GM18508 (cell line): ENCODE measurements around the gene DUSP6.
"Not testable (repeated sequence)": the region's sequence is repeated elsewhere in the genome, so short reads cannot be mapped to it uniquely, and the experiment has no call there.

Source experiments
- ATAC-seq: cut with Tn5 transposase; IDR thresholded peaks from one replicate; pipeline ENCODE4 v1.9.1; 2021; ENCODE audit warnings: moderate number of reproducible peaks; ENCODE audit not compliant: insufficient read depth, unreplicated experiment

Gene DUSP6

DNA sequence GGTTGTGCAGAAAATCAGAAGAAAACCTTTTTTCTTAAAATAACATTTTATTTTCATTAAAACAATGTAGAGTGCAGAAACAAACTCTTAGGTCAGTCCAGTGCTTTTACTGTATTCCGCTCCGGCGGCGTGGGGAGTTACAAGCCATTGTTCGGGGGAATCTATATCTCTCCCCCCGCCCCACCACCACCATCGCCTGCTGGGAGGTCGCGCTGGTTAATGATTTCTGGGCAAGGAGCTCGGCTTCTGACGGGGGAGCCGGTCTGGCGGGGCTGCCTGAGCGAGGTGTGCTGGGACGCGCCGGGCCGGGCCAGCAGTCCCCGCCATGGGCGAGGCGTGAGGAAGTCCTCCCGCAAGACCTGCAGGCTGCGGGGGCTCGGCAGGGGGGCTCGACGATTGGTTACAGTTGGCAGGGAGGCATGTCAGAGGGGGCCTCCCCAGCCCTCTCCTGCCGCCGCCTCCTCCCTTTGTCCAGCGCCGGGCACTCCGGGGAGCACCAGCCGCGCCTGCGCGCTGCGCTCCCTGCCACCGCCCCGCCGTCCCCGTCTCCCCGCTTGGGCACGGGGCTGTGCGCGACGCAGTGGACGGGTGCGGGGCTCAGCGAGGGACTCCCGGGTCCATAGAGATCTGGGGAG lies 1.0 kb upstream of the DUSP6 start:
- no peak for ATAC-seq

- ATAC-seq, result no peak
These were observed 134 bp downstream of the DUSP6 start for GRCh38 chr12:89352242-89352491.

GRCh38 chr12:89351489-89352241 lies 636 bp downstream of the DUSP6 start:
- no peak for ATAC-seq

GRCh38 chr12:89350630-89351488 lies 1.4 kb downstream of the DUSP6 start:
- no peak for ATAC-seq

DNA sequence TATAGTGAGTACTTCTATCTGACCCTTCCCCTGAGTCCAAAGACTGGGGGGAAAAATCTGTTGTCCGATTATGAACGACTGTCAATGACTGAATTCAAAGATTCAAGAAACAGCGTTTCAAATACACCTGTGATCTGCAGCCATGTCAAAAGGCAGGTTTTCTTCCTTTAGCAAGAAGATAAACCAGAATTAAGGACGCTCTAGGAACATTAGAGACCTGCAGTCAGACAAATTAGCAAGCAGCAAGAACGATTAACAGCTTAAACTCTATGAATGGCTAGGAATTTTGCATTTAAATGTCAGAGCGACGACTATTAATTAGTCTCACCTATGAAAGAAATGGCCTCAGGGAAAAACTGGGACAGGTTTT lies 2.1 kb downstream of the DUSP6 start:
- no peak for ATAC-seq

DNA sequence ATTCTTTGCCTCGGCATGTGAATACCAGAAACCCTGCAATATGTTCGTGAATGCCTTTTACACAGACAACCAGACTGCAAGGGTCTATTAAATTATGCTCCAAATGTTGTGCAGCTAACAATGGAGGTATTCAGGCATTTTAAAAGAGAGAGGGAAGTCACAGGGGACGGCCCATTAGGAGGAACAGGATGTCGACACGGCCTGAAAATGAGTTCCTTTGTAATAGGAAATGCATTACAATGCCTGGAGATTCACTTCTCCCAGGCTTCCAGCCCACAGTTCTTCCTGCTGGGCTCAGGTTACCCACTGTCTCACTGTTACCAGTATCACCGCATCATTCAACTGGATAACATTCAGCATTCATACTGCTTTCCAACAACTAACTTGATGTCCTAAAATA lies 2.5 kb downstream of the DUSP6 start:
- ATAC-seq, result no peak

GRCh38 chr12:89348894-89349699 lies 3.2 kb downstream of the DUSP6 start:
- ATAC-seq, result no peak

GRCh38 chr12:89347325-89347829 lies 4.9 kb downstream of the DUSP6 start:
- no peak for ATAC-seq

DNA sequence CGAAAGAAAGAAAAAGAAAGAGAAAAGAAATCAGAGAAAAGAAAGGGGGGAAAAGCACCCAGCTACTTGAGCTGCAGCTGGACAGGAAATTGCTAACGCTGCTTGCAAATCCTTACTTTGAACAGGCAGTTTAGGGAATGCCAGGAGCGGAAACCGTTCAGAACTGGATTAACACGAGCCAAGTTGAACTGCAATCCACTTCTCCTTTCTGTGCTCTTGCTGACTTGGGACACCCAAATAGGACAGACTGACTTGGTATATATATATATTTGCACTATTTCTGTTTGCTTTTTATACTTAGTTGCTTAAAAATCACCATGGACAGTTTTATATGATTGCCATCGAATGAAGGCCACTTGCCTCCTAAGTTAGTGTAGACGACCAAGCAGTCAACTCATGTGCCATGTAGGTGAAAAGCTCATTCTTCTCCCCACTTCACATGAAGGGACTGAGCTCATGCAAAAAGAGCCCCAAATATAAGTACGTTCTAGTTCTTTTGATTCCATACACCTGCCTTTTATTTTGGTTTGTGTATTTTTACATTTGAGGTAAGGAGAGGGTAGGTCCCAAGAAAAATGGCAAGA lies 5.5 kb downstream of the DUSP6 start:
- ATAC-seq, result no peak

DNA sequence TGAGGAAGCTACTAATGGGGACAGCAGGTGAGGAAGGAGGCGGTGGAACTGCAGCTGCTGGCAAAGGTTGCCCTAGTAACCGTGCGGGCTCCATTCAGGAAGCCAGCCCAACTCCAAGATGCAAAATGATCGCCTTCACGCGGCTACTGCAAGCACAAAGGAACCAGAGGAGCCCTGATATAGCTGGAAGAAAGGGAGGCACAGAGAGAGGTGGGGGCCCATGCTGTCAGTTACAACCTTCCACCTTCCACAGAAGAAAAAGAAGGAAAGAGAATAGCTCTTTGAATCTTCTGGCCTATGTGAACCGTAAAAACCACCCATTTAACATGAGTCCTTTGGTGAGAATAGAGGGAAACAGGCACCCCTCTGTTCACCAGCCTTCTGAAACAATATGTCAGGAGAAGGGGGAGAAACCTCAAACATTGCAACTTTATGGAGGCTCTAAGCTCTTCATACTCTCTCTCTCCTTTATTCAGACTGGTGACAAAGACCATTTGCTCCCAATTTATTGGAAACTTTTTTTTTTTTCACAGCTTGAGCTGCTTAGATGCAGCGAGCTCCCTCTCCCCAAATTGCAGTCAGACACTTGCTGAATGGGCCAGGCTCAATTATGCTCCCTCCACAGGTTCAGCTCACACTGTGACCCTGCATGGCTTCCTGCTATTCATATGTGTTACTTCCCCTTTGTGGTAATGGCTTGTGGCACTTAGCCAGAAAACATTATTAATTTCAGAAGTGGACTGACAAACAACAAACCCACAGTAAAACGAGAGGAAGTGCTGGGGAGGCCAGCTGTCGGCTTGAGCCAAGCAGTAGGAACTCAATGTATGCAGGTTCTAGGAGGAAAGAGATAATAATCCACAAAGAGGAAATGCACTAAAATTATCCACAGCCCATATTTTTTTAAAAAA lies 6.2 kb downstream of the DUSP6 start:
- peak; percentile 99 for ATAC-seq

GRCh38 chr12:89345376-89345775 lies 6.9 kb downstream of the DUSP6 start:
- ATAC-seq, result no peak

GRCh38 chr12:89344862-89345202 lies 7.5 kb downstream of the DUSP6 start:
- no peak for ATAC-seq

GRCh38 chr12:89344043-89344861 lies 8.0 kb downstream of the DUSP6 start:
- no peak for ATAC-seq

- ATAC-seq, result no peak
These were observed 9.2 kb downstream of the DUSP6 start for GRCh38 chr12:89343127-89343526.

DNA sequence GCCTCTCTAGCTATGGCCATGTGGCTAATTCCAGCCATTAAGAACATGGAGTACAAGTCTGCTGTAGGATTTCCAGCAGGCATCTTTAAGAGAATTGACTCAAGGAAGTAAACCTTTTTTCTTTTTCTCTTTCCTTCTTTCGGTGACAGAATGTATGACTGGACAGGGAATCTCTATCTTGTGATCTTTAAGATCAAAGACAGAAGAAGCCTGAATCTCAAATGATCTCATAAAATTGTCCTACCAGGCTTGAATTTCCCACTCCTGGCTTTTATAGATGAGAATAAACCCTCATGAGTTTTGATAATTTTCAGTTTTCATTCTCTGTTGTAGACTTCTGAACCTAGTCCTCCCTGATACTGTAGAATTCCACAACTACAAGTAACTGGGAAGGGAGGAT lies 11.4 kb downstream of the DUSP6 start:
- no peak for ATAC-seq

DNA sequence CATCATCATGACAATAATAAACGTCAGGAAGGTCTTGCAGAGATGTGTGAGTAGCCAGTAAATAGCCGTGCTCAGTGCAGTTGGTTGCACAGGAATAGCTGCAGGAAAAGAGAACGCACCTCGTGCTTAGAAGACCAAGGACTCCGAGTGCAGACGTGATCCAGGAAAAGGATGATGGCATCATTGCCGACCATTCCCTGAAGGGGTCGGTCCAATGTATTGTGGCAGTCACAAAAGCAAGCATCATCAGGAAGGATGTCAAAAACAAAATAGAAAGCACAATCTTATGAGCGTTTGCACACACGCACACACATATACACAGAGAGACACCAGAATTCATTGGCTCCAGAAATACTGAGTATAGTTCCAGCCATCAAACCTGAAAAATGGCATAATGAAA lies 12.8 kb downstream of the DUSP6 start:
- ATAC-seq, result no peak

- ATAC-seq, result not testable (repeated sequence)
These were observed 15.2 kb downstream of the DUSP6 start for GRCh38 chr12:89337136-89337535.

- no peak for ATAC-seq
These were observed 16.7 kb downstream of the DUSP6 start for GRCh38 chr12:89335452-89336244.
